ENCODE data around the gene HOXD11.

GRCh38 chr2:176129813-176130146, 22.7 kb downstream of the HOXD11 start:
- TF ChIP-seq USF2 (IDR thresholded peaks at IDR 0.05; ENCODE audit: low read depth, low read length): no peak
- no peak for TF ChIP-seq POLR2A (IDR thresholded peaks at IDR 0.05; ENCODE audit: low read depth, low read length)
- TF ChIP-seq RCOR1 (IDR thresholded peaks at IDR 0.05; ENCODE audit: insufficient replicate concordance, low read length): no peak
